Measurements from ENCODE around the gene GNMT. TPM values are rescaled to one million over a fixed set of nuclear protein-coding genes. Genes with fewer than 3 reads are reported as not detected.

Gene GNMT
- polyA plus RNA-seq, 1 donor from 2014 or later, result 0.97 TPM

DNA sequence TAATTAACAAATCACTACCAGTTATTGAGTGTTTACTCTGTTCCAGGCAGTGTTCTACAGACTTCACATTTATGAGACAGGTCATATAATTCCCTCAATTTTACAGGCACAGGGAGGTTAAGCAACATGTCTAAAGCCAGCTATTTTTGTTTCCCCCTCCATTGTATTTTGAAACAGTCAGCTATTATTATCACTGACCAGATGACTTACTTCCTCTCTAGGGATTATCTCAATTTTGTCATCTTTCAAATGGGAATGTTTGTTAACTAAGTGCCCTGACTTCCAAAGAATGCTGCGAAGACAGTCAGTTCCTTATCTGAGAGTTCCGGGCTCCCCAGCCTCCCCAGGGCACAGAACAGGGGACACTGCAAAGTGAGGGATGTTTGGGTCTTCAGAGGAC, 36.9 kb upstream of the GNMT start:
- H3K27me3 ChIP-seq (ENCODE audit: insufficient read depth, low read depth, low read length), result no peaks in the 10 kb centered on the region
- no peaks in the 10 kb centered on the region for H3K9me2 ChIP-seq (ENCODE audit: insufficient read depth, low read length)
- no peaks in the 10 kb centered on the region for H3K79me2 ChIP-seq (replicated peaks; ENCODE audit: insufficient read depth, low read length)
- H3K36me3 ChIP-seq (ENCODE audit: insufficient read depth, low read length), result no peaks in the 10 kb centered on the region
- TF ChIP-seq, protein P1, sequence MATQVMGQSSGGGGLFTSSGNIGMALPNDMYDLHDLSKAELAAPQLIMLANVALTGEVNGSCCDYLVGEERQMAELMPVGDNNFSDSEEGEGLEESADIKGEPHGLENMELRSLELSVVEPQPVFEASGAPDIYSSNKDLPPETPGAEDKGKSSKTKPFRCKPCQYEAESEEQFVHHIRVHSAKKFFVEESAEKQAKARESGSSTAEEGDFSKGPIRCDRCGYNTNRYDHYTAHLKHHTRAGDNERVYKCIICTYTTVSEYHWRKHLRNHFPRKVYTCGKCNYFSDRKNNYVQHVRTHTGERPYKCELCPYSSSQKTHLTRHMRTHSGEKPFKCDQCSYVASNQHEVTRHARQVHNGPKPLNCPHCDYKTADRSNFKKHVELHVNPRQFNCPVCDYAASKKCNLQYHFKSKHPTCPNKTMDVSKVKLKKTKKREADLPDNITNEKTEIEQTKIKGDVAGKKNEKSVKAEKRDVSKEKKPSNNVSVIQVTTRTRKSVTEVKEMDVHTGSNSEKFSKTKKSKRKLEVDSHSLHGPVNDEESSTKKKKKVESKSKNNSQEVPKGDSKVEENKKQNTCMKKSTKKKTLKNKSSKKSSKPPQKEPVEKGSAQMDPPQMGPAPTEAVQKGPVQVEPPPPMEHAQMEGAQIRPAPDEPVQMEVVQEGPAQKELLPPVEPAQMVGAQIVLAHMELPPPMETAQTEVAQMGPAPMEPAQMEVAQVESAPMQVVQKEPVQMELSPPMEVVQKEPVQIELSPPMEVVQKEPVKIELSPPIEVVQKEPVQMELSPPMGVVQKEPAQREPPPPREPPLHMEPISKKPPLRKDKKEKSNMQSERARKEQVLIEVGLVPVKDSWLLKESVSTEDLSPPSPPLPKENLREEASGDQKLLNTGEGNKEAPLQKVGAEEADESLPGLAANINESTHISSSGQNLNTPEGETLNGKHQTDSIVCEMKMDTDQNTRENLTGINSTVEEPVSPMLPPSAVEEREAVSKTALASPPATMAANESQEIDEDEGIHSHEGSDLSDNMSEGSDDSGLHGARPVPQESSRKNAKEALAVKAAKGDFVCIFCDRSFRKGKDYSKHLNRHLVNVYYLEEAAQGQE (IDR thresholded peaks at IDR 0.05; ENCODE audit: borderline replicate concordance), result no peak
- no peak overlapping the region for H3K27ac ChIP-seq (ENCODE audit: low read length)
- no peaks in the 10 kb centered on the region for H3F3A ChIP-seq (ENCODE audit: insufficient read depth, low read length, poor library complexity, severe bottlenecking)
- H3K4me2 ChIP-seq (ENCODE audit: low read length), result no peak overlapping the region
- no peaks in the 10 kb centered on the region for H3K9me3 ChIP-seq (ENCODE audit: low read length)
- H4K20me1 ChIP-seq (ENCODE audit: insufficient read depth), result no peaks in the 10 kb centered on the region
- no peak overlapping the region for H3K4me3 ChIP-seq (ENCODE audit: low read length)
- no peak overlapping the region for H3K9ac ChIP-seq (ENCODE audit: low read length)
- H2AFZ ChIP-seq (ENCODE audit: low read depth, low read length), result no peak overlapping the region

DNA sequence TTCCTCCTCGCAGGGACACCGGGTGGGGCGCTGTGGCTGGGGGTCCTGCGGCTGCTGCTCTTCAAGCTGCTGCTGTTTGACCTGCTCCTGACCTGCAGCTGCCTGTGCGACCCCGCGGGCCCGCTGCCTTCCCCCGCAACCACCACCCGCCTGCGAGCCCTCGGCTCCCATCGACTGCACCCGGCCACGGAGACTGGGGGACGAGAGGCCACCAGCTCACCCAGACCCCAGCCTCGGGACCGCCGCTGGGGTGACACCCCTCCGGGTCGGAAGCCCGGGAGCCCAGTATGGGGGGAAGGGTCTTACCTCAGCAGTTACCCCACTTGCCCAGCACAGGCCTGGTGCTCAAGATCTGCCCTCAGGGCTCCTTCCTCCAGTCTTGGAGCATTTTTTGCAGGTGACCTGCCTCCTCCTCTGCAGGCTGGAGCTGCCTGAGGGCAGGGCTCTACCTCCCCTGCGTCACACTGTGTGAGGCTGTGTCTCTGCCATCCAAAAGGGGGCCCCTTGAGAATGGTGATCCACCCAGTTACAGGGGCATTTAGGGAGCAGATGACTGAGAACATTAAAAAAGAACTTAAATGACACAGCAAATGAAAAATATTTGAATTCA, 35.2 kb upstream of the GNMT start:
- H3F3A ChIP-seq (ENCODE audit: insufficient read depth, low read length, poor library complexity, severe bottlenecking), result no peaks in the 10 kb centered on the region
- no peak overlapping the region for H3K4me3 ChIP-seq (ENCODE audit: low read length)
- H4K20me1 ChIP-seq (ENCODE audit: insufficient read depth), result no peaks in the 10 kb centered on the region
- no peaks in the 10 kb centered on the region for H3K9me2 ChIP-seq (ENCODE audit: insufficient read depth, low read length)
- no peak overlapping the region for H3K4me2 ChIP-seq (ENCODE audit: low read length)
- TF ChIP-seq POLR2AphosphoS5 (IDR thresholded peaks at IDR 0.05), result no peak
- no peaks in the 10 kb centered on the region for H3K27me3 ChIP-seq (ENCODE audit: insufficient read depth, low read depth, low read length)
- H3K9me3 ChIP-seq (ENCODE audit: low read length), result no peaks in the 10 kb centered on the region
- no peak overlapping the region for H3K27ac ChIP-seq (ENCODE audit: low read length)
- no peak overlapping the region for H3K9ac ChIP-seq (ENCODE audit: low read length)
- H3K36me3 ChIP-seq (ENCODE audit: insufficient read depth, low read length), result no peaks in the 10 kb centered on the region
- no peaks in the 10 kb centered on the region for H3K79me2 ChIP-seq (replicated peaks; ENCODE audit: insufficient read depth, low read length)
- H2AFZ ChIP-seq (ENCODE audit: low read depth, low read length), result no peak overlapping the region

DNA sequence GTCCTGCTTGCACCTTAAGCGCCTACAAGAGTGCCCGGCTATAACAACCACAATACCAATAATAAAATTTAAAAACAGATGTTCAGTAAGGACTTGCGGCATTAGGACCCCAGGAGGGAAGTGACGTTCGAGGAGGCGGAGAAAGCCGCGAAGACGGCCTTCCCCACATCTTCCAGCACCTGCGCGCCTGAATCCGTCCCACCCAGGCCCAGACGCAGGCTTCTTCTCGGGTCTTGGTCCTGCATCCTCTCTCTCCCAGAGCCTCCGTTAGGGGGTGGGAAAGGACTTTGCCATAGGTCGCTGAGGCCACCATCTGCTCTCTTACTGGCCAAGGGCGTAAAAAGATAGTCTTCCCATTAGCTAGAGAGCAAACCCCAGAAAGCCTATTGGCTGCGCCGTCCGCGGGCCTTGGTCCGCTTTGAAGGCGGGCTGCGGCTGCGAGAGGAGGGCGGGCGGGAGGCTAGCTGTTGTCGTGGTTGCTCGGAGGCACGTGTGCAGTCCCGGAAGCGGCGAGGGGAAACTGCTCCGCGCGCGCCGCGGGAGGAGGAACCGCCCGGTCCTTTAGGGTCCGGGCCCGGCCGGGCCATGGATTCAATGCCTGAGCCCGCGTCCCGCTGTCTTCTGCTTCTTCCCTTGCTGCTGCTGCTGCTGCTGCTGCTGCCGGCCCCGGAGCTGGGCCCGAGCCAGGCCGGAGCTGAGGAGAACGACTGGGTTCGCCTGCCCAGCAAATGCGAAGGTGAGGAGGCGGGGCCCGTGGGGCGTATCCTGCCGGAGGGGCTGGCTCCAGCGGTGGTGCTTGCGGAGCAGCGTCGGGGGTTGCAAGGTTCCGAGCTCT, 31.4 kb upstream of the GNMT start, which contains the start of gene CNPY3:
Gene CNPY3 (plus strand): TSS at position 495 of the 835 bp plus-strand sequence. CDS start 91 bp downstream, at position 586.
- no peaks in the 10 kb centered on the region for H3K27me3 ChIP-seq (ENCODE audit: insufficient read depth, low read depth, low read length)
- no peaks in the 10 kb centered on the region for H3F3A ChIP-seq (ENCODE audit: insufficient read depth, low read length, poor library complexity, severe bottlenecking)
- peaks cover 20% of the 10 kb centered on the region for H3K79me2 ChIP-seq (replicated peaks; ENCODE audit: insufficient read depth, low read length)
- H3K9me2 ChIP-seq (ENCODE audit: insufficient read depth, low read length), result no peaks in the 10 kb centered on the region
- H3K4me2 ChIP-seq (ENCODE audit: low read length), result peak within 1 kb of the TSS; percentile 97
- H4K20me1 ChIP-seq (ENCODE audit: insufficient read depth), result no peaks in the 10 kb centered on the region
- H3K36me3 ChIP-seq (ENCODE audit: insufficient read depth, low read length), result no peaks in the 10 kb centered on the region
- peak within 1 kb of the TSS; percentile 99 for H3K27ac ChIP-seq (ENCODE audit: low read length)
- H3K4me3 ChIP-seq (ENCODE audit: low read length), result peak within 1 kb of the TSS; percentile 88
- H3K9me3 ChIP-seq (ENCODE audit: low read length), result no peaks in the 10 kb centered on the region
- peak within 1 kb of the TSS; percentile 90 for H3K9ac ChIP-seq (ENCODE audit: low read length)
- TF ChIP-seq MXI1 (conservative IDR thresholded peaks at IDR 0.05; ENCODE audit: poor library complexity, severe bottlenecking) (peak; percentile 99), EZH2 (IDR thresholded peaks at IDR 0.05; ENCODE audit: borderline replicate concordance, insufficient read depth, low read length, poor library complexity, severe bottlenecking) (no peak), RAD21 (conservative IDR thresholded peaks at IDR 0.05) (peak; percentile 19), SMC3 (conservative IDR thresholded peaks at IDR 0.05; ENCODE audit: poor library complexity) (no peak), EP300 (conservative IDR thresholded peaks at IDR 0.05; ENCODE audit: poor library complexity, severe bottlenecking) (peak; percentile 17), TAF1 (IDR thresholded peaks at IDR 0.05; ENCODE audit: low read depth) (peak; percentile 59), POLR2AphosphoS5 (IDR thresholded peaks at IDR 0.05) (peak; percentile 86)
- TF ChIP-seq, protein P1 (IDR thresholded peaks at IDR 0.05; ENCODE audit: borderline replicate concordance), result peak; percentile 27
- TF ChIP-seq, protein P2, sequence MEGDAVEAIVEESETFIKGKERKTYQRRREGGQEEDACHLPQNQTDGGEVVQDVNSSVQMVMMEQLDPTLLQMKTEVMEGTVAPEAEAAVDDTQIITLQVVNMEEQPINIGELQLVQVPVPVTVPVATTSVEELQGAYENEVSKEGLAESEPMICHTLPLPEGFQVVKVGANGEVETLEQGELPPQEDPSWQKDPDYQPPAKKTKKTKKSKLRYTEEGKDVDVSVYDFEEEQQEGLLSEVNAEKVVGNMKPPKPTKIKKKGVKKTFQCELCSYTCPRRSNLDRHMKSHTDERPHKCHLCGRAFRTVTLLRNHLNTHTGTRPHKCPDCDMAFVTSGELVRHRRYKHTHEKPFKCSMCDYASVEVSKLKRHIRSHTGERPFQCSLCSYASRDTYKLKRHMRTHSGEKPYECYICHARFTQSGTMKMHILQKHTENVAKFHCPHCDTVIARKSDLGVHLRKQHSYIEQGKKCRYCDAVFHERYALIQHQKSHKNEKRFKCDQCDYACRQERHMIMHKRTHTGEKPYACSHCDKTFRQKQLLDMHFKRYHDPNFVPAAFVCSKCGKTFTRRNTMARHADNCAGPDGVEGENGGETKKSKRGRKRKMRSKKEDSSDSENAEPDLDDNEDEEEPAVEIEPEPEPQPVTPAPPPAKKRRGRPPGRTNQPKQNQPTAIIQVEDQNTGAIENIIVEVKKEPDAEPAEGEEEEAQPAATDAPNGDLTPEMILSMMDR (IDR thresholded peaks at IDR 0.05; ENCODE audit: poor library complexity, severe bottlenecking), result peak; percentile 60
- peak within 1 kb of the TSS; percentile 97 for H2AFZ ChIP-seq (ENCODE audit: low read depth, low read length)

Data from neural cell (in vitro differentiated cells).